RWPE2 (cell line): Measurements from ENCODE around the gene ZNRF3.

Experiments
- ATAC-seq: fragments of 200-7000 bp; cut with Tn5 transposase; 3 replicates; pipeline ENCODE4 v1.9.1; 2021; ENCODE audit warnings: low read depth
- DNase-seq: peaks from one replicate; pipeline ENCODE4 v3.0.0-alpha.2; 2020; ENCODE audit warnings: low spot score
- H3K27ac ChIP-seq: fragments of 450-650 bp; 2 replicates; pipeline ENCODE4 v1.5.1; 2017; ENCODE audit warnings: mild to moderate bottlenecking; ENCODE audit not compliant: poor library complexity, severe bottlenecking
- H3K27me3 ChIP-seq: fragments of 250-450 bp; sonication (Bioruptor Pico); 2 replicates; pipeline ENCODE4 v1.5.1; 2021; ENCODE audit warnings: mild to moderate bottlenecking, moderate library complexity; ENCODE audit not compliant: insufficient read depth, poor library complexity, severe bottlenecking
- H3K36me3 ChIP-seq: fragments of 250-450 bp; sonication (Bioruptor Pico); 2 replicates; pipeline ENCODE4 v1.5.1; 2020; ENCODE audit warnings: low read depth, mild to moderate bottlenecking, moderate library complexity
- H3K4me1 ChIP-seq: fragments of 250-450 bp; sonication (Bioruptor Pico); 2 replicates; pipeline ENCODE4 v1.5.1; 2021; ENCODE audit warnings: mild to moderate bottlenecking, moderate library complexity; ENCODE audit not compliant: insufficient read depth, poor library complexity, severe bottlenecking
- H3K4me3 ChIP-seq: fragments of 250-450 bp; sonication (Bioruptor Pico); 2 replicates; pipeline ENCODE4 v1.5.1; 2021; ENCODE audit warnings: mild to moderate bottlenecking, moderate library complexity; ENCODE audit not compliant: severe bottlenecking
- H3K9me3 ChIP-seq: fragments of 250-450 bp; sonication (Bioruptor Pico); 2 replicates; pipeline ENCODE4 v1.5.1; 2021; ENCODE audit warnings: mild to moderate bottlenecking, moderate library complexity; ENCODE audit not compliant: severe bottlenecking
- TF ChIP-seq, protein P1 (sequence below): fragments of 450-650 bp; IDR thresholded peaks from one replicate; pipeline ENCODE4 v1.5.1; 2017; ENCODE audit warnings: mild to moderate bottlenecking, moderate library complexity; ENCODE audit not compliant: poor library complexity, severe bottlenecking

The ZNRF3 gene

GRCh38 chr22:28953976-28954880, 70.9 kb downstream of the ZNRF3 start:
- ATAC-seq = no peak
- Histone ChIP-seq H3K4me3 (no peak overlapping the region), H3K4me1 (peaks cover 6% of the 10 kb centered on the region)

DNA sequence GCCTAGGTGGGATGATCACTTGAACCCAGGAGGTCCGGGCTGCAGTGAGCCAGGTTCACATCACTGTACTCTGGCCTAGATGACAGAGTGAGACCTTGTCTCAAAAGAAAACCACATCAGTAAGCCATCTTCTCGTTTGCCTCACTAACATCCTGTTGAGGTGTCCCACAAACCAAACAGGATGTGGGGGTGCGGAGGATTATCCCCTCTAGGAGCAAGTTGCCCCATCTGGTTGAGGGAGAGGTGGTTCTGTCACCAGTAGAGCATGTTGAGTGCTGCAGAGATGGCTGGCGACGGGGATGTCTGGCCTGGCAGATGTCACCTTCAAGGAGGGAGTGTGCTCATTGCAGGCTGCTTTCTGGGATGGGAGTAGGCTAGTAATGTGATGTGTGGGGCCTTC, 72.4 kb downstream of the ZNRF3 start:
- Histone ChIP-seq H3K4me1 (peaks cover 6% of the 10 kb centered on the region), H3K36me3 (no peaks in the 10 kb centered on the region), H3K27me3 (no peaks in the 10 kb centered on the region), H3K9me3 (no peaks in the 10 kb centered on the region), H3K27ac (no peak overlapping the region), H3K4me3 (no peak overlapping the region)
- ATAC-seq = no peak
- DNase-seq = no peak
- TF ChIP-seq, protein P1, sequence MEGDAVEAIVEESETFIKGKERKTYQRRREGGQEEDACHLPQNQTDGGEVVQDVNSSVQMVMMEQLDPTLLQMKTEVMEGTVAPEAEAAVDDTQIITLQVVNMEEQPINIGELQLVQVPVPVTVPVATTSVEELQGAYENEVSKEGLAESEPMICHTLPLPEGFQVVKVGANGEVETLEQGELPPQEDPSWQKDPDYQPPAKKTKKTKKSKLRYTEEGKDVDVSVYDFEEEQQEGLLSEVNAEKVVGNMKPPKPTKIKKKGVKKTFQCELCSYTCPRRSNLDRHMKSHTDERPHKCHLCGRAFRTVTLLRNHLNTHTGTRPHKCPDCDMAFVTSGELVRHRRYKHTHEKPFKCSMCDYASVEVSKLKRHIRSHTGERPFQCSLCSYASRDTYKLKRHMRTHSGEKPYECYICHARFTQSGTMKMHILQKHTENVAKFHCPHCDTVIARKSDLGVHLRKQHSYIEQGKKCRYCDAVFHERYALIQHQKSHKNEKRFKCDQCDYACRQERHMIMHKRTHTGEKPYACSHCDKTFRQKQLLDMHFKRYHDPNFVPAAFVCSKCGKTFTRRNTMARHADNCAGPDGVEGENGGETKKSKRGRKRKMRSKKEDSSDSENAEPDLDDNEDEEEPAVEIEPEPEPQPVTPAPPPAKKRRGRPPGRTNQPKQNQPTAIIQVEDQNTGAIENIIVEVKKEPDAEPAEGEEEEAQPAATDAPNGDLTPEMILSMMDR = no peak

More at GRCh38 chr22:28953976-28954880, 70.9 kb downstream of the ZNRF3 start:
- no peak overlapping the region for H3K27ac ChIP-seq
- no peaks in the 10 kb centered on the region for H3K27me3 ChIP-seq
- H3K36me3 ChIP-seq = no peaks in the 10 kb centered on the region
- DNase-seq = no peak
- H3K9me3 ChIP-seq = no peaks in the 10 kb centered on the region
- TF ChIP-seq, protein P1 = no peak

DNA sequence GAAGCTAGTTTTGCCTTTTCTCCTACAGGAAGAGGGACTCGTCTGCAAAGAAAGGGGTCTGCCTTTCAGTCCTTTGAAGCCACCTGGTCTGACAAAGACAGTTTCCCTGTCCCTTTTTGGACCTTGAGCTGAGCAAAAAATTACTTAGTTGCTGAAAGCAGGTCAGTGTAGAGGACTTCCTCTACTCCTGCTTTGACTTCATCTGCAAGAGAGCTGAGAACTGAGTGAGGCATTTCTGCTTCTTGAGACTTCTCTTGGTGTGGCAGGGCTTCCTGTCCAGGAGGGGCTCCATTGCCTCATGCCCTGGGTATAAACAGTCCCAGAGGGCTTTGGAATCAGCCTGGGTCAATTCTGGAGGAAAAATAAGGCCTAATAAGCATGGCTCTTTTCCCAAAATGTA, 73.1 kb downstream of the ZNRF3 start:
- Histone ChIP-seq H3K4me3 (no peak overlapping the region), H3K9me3 (no peaks in the 10 kb centered on the region), H3K27me3 (no peaks in the 10 kb centered on the region), H3K36me3 (no peaks in the 10 kb centered on the region), H3K27ac (no peak overlapping the region), H3K4me1 (peaks cover 6% of the 10 kb centered on the region)
- ATAC-seq (no peak), DNase-seq (no peak)
- TF ChIP-seq, protein P1 = no peak

GRCh38 chr22:28958611-28959010, 75.2 kb downstream of the ZNRF3 start:
- TF ChIP-seq, protein P1 = no peak
- Histone ChIP-seq H3K27ac (no peak overlapping the region), H3K4me1 (no peaks in the 10 kb centered on the region), H3K36me3 (no peaks in the 10 kb centered on the region), H3K4me3 (no peak overlapping the region), H3K9me3 (no peaks in the 10 kb centered on the region), H3K27me3 (no peaks in the 10 kb centered on the region)
- no peak for DNase-seq
- ATAC-seq = no peak; the same call in 2 of the 3 replicates

GRCh38 chr22:28962042-28962554, 78.7 kb downstream of the ZNRF3 start:
- H3K36me3 ChIP-seq = no peaks in the 10 kb centered on the region
- DNase-seq = no peak
- TF ChIP-seq, protein P1 = no peak

More at GRCh38 chr22:28962042-28962554, 78.7 kb downstream of the ZNRF3 start:
- Histone ChIP-seq H3K27ac (no peak overlapping the region), H3K9me3 (no peaks in the 10 kb centered on the region), H3K4me3 (no peak overlapping the region), H3K4me1 (no peaks in the 10 kb centered on the region), H3K27me3 (no peaks in the 10 kb centered on the region)
- ATAC-seq = no peak
